Lung (tissue), 16 donors: ENCODE data around the gene OR6P1. TPM values are rescaled to one million over a fixed set of nuclear protein-coding genes. Genes with fewer than 3 reads are reported as not detected.

Experiments
- ATAC-seq: fragments of 200-7000 bp; cut with Tn5 transposase; one replicate; pipeline ENCODE4 v1.9.1; 2020; ENCODE audit warnings: moderate number of reproducible peaks; ENCODE audit not compliant: insufficient read depth, low FRiP score
- DNase-seq, 3 donors: peaks; one replicate each; pipeline ENCODE4 v3.0.0-alpha.2; 2013 to 2017
- H3K27ac ChIP-seq, 2 donors: one replicate each; pipeline ENCODE4 v1.5.1; 2013; ENCODE audit warnings: mild to moderate bottlenecking in 2 of 2, moderate library complexity in 2 of 2, control low read depth in 1 of 2, inconsistent platforms in 1 of 2, low read depth in 1 of 2, low read length in 1 of 2
- H3K27me3 ChIP-seq, 3 donors: one replicate each; pipeline ENCODE4 v1.5.1; 2013; ENCODE audit warnings: low read length in 2 of 3; ENCODE audit not compliant: control insufficient read depth in 3 of 3, insufficient read depth in 3 of 3
- H3K36me3 ChIP-seq, 4 donors: one replicate each; pipeline ENCODE4 v1.5.1; 2013; ENCODE audit warnings: low read length in 4 of 4, mild to moderate bottlenecking in 1 of 4, moderate library complexity in 1 of 4; ENCODE audit not compliant: control insufficient read depth in 4 of 4, insufficient read depth in 4 of 4
- H3K4me1 ChIP-seq, 5 donors: one replicate each; pipeline ENCODE4 v1.5.1; 2013; ENCODE audit warnings: low read length in 5 of 5, mild to moderate bottlenecking in 2 of 5, moderate library complexity in 1 of 5; ENCODE audit not compliant: control insufficient read depth in 5 of 5, insufficient read depth in 5 of 5
- H3K4me3 ChIP-seq: one replicate; pipeline ENCODE4 v1.5.1; 2013; ENCODE audit warnings: mild to moderate bottlenecking, control low read depth, moderate library complexity
- H3K9ac ChIP-seq, 2 donors: one replicate each; pipeline ENCODE4 v1.5.1; 2013; ENCODE audit warnings: low read length in 2 of 2, control low read depth in 1 of 2; ENCODE audit not compliant: insufficient read depth in 1 of 2
- H3K9me3 ChIP-seq, 4 donors: one replicate each; pipeline ENCODE4 v1.5.1; 2013; ENCODE audit warnings: low read length in 3 of 4, mild to moderate bottlenecking in 1 of 4, moderate library complexity in 1 of 4; ENCODE audit not compliant: control insufficient read depth in 4 of 4, insufficient read depth in 3 of 4
- CTCF ChIP-seq: IDR thresholded peaks from 2 replicates; pipeline ENCODE4 v1.5.1; 2012; ENCODE audit warnings: mild to moderate bottlenecking; ENCODE audit errors: control extremely low read depth, extremely low read depth
- WGBS, 2 donors: extraction: QIAGEN DNeasy Blood & Tissue Kit; methylation state at CpG; one replicate each; pipeline ENCODE4 v1.1.7; 2013; 5-methylcytosine and 5-hydroxymethylcytosine counted together
- long read RNA-seq, 5 donors: transcript quantifications; one replicate each; lab custom pipeline, GENCODE V29; 2026
- polyA plus RNA-seq, 2 donors: library from polyadenylated mRNA; stranded (reverse); fragments of 200-250 nt; gene quantifications; one replicate each; pipeline ENCODE4 v1.2.1, GENCODE V29; 2013
- total RNA-seq, 2 donors: library from RNA; depleted of rRNA in 1 of 2; stranded (reverse); fragments of >200 nt in 1 of 2; gene quantifications; one replicate each; pipeline ENCODE4 v1.2.1, GENCODE V29; 2014 to 2021
- donor health status: control.
- donor health status: control.
- donor health status: Bipolar disorder and iron deficiency.
- donor health status: healthy.
- donor health status: DM: yes; HTN: yes; CAD: no.

Gene OR6P1
- not detected for total RNA-seq
- polyA plus RNA-seq, result not detected
- long read RNA-seq, donor 1, result 0 reads
- long read RNA-seq, donor 2, result 0 reads
- long read RNA-seq, donor 3, result 0 reads
- long read RNA-seq, donor 4, result 0 reads
- long read RNA-seq, donor 5, result 0 reads

GRCh38 chr1:158570480-158570879 lies at the start of gene OR6P1:
Gene OR6P1 (minus strand): TSS chr1:158570580. CDS start chr1:158563604, 6,976 bp downstream.
- ATAC-seq (no peak), DNase-seq (no peak)
- Histone ChIP-seq H3K27me3 (no peaks in the 10 kb centered on the region), H3K4me1 (no peaks in the 10 kb centered on the region), H3K36me3 (no peaks in the 10 kb centered on the region), H3K9ac (no peak within 1 kb of the TSS), H3K4me3 (no peak within 1 kb of the TSS), H3K9me3 (no peaks in the 10 kb centered on the region), H3K27ac (no peak within 1 kb of the TSS)
- no peak for TF ChIP-seq CTCF
- 81 to 93% methylated on average over 3 of the region's 3 CpGs for WGBS, 2 donors

GRCh38 chr1:158613764-158614163 lies 43.4 kb upstream of the OR6P1 start:
- ATAC-seq (no peak), DNase-seq (no peak)
- no peaks in the 10 kb centered on the region for H3K4me1 ChIP-seq
- TF ChIP-seq CTCF, result no peak
- no peak overlapping the region for H3K27ac ChIP-seq
- H3K4me3 ChIP-seq, result no peak overlapping the region
- WGBS, 2 donors, result 94 to 96% methylated on average over 3 of the region's 3 CpGs
- no peaks in the 10 kb centered on the region for H3K27me3 ChIP-seq
- no peak overlapping the region for H3K9ac ChIP-seq
- H3K9me3 ChIP-seq, result no peaks in the 10 kb centered on the region
- H3K36me3 ChIP-seq, result no peaks in the 10 kb centered on the region

- no peaks in the 10 kb centered on the region for H3K9me3 ChIP-seq
- H3K27me3 ChIP-seq, result no peaks in the 10 kb centered on the region
- no peaks in the 10 kb centered on the region for H3K36me3 ChIP-seq
- 65 to 85% methylated on average over 3 of the region's 3 CpGs for WGBS, 2 donors
- H3K9ac ChIP-seq, result no peak overlapping the region
- DNase-seq (no peak), ATAC-seq (no peak)
- H3K27ac ChIP-seq, result no peak overlapping the region
- H3K4me1 ChIP-seq, result no peaks in the 10 kb centered on the region
- TF ChIP-seq CTCF, result no peak
- no peak overlapping the region for H3K4me3 ChIP-seq
These were observed 41.5 kb upstream of the OR6P1 start for GRCh38 chr1:158611916-158612315.

GRCh38 chr1:158607296-158607695 lies 36.9 kb upstream of the OR6P1 start:
- H3K36me3 ChIP-seq, result no peaks in the 10 kb centered on the region
- H3K27me3 ChIP-seq, result no peaks in the 10 kb centered on the region
- no peak overlapping the region for H3K27ac ChIP-seq
- no peak for TF ChIP-seq CTCF
- H3K9me3 ChIP-seq, result no peaks in the 10 kb centered on the region
- ATAC-seq (no peak), DNase-seq (no peak)
- no peak overlapping the region for H3K4me3 ChIP-seq
- no peaks in the 10 kb centered on the region for H3K4me1 ChIP-seq
- WGBS, 2 donors, result 83 to 100% methylated on average over 1 of the region's 1 CpG
- no peak overlapping the region for H3K9ac ChIP-seq
